Tibial nerve (tissue), 4 donors: ENCODE results near the gene MTHFR. TPM values are rescaled to one million over a fixed set of nuclear protein-coding genes. Genes with fewer than 3 reads are reported as not detected.

Source experiments
- DNase-seq, 2 donors: peaks; one replicate each; pipeline ENCODE4 v3.0.0-alpha.2; 2019; ENCODE audit warnings: low spot score in 2 of 2
- H3K27ac ChIP-seq, 4 donors: fragments of 200-600 bp; sonication (generic) in 3 of 4; one replicate each; pipeline ENCODE4 v1.5.1; 2017 to 2019; ENCODE audit warnings: mild to moderate bottlenecking in 1 of 4
- H3K27me3 ChIP-seq, 2 donors: fragments of 200-600 bp; sonication (generic) in 1 of 2; one replicate each; pipeline versions ENCODE4 v1.5.1 to v1.6.0; 2017 to 2019
- H3K36me3 ChIP-seq, 3 donors: fragments of 200-600 bp; sonication (generic); one replicate each; pipeline ENCODE4 v1.5.1; 2018 to 2019
- H3K4me1 ChIP-seq, 4 donors: fragments of 200-600 bp; sonication (generic) in 3 of 4; one replicate each; pipeline ENCODE4 v1.5.1; 2017 to 2019
- H3K4me3 ChIP-seq, 4 donors: fragments of 200-600 bp; sonication (generic) in 3 of 4; one replicate each; pipeline ENCODE4 v1.5.1; 2017 to 2019; ENCODE audit warnings: mild to moderate bottlenecking in 1 of 4, moderate library complexity in 1 of 4
- H3K9me3 ChIP-seq, 4 donors: fragments of 200-600 bp; sonication (generic) in 3 of 4; one replicate each; pipeline ENCODE4 v1.5.1; 2017 to 2019
- CTCF ChIP-seq, 5 experiments: fragments of 200-600 bp in 3 of 5; fragments of 450-650 bp in 2 of 5; sonication (generic) in 3 of 5; IDR thresholded peaks; one replicate each; pipeline ENCODE4 v1.5.1; 2016 to 2019; ENCODE audit warnings: antibody characterized with exemption in 5 of 5, mild to moderate bottlenecking in 3 of 5, moderate library complexity in 2 of 5
- EP300 ChIP-seq, 2 donors: sonication (generic); formaldehyde crosslinking; IDR thresholded peaks; one replicate each; pipeline ENCODE4 v1.6.1; 2017; ENCODE audit warnings: antibody characterized with exemption in 2 of 2, mild to moderate bottlenecking in 1 of 2
- POLR2A ChIP-seq, 2 donors: fragments of 450-650 bp; IDR thresholded peaks; one replicate each; pipeline ENCODE4 v1.6.1; 2017; ENCODE audit warnings: antibody characterized with exemption in 2 of 2, mild to moderate bottlenecking in 2 of 2, moderate library complexity in 2 of 2
- WGBS, 2 donors: methylation state at CpG; one replicate each; pipeline ENCODE4 v1.1.5; 2018; 5-methylcytosine and 5-hydroxymethylcytosine counted together
- total RNA-seq, 4 donors: library from RNA; depleted of rRNA; stranded (reverse); fragments of >200 nt; gene quantifications; one replicate each; pipeline ENCODE4 v1.1.0, GENCODE V29; 2016

MTHFR gene
- total RNA-seq, 4 donors from 2014 or later = 61.2 to 93.9 (median 69.9) TPM

- no peaks in the 10 kb centered on the region for H3K9me3 ChIP-seq
- H3K36me3 ChIP-seq = peaks cover 0 to 100% (median 41%) of the 10 kb centered on the region in 3 donors
- no peaks in the 10 kb centered on the region for H3K4me1 ChIP-seq
- no peak overlapping the region for H3K4me3 ChIP-seq
- no peaks in the 10 kb centered on the region for H3K27me3 ChIP-seq
- WGBS, 2 donors = 79 to 88% methylated on average over 9 of the region's 9 CpGs
- no peak overlapping the region for H3K27ac ChIP-seq
- DNase-seq = no peak
- no peak for TF ChIP-seq CTCF (IDR thresholded peaks at IDR 0.05)
- TF ChIP-seq POLR2A (IDR thresholded peaks at IDR 0.05) = no peak
- no peak for TF ChIP-seq EP300 (IDR thresholded peaks at IDR 0.05)
These were observed 26.4 kb upstream of the MTHFR start for GRCh38 chr1:11831945-11832725.

GRCh38 chr1:11828511-11828910 is 22.7 kb upstream of the MTHFR start:
- H3K9me3 ChIP-seq = no peaks in the 10 kb centered on the region
- H3K36me3 ChIP-seq = peaks cover 0 to 100% (median 24%) of the 10 kb centered on the region in 3 donors
- WGBS, 2 donors = 91 to 92% methylated on average over 19 of the region's 19 CpGs
- no peak overlapping the region for H3K27ac ChIP-seq
- H3K4me1 ChIP-seq = no peaks in the 10 kb centered on the region
- H3K27me3 ChIP-seq = no peaks in the 10 kb centered on the region
- no peak overlapping the region for H3K4me3 ChIP-seq
- no peak for TF ChIP-seq CTCF (IDR thresholded peaks at IDR 0.05)
- no peak for TF ChIP-seq EP300 (IDR thresholded peaks at IDR 0.05)
- no peak for TF ChIP-seq POLR2A (IDR thresholded peaks at IDR 0.05)
- DNase-seq = no peak

- no peak for DNase-seq
- Histone ChIP-seq H3K27ac (no peak overlapping the region), H3K27me3 (no peaks in the 10 kb centered on the region), H3K4me3 (no peak overlapping the region), H3K9me3 (no peaks in the 10 kb centered on the region), H3K4me1 (no peaks in the 10 kb centered on the region), H3K36me3 (peaks cover 0 to 100% (median 24%) of the 10 kb centered on the region in 3 donors)
- TF ChIP-seq POLR2A (IDR thresholded peaks at IDR 0.05) = no peak
- TF ChIP-seq EP300 (IDR thresholded peaks at IDR 0.05) = no peak
- TF ChIP-seq CTCF (IDR thresholded peaks at IDR 0.05) = no peak
- WGBS, 2 donors = 85 to 96% methylated on average over 9 of the region's 9 CpGs
These were observed 21.2 kb upstream of the MTHFR start for GRCh38 chr1:11826946-11827345.

GRCh38 chr1:11825131-11825530 is 19.4 kb upstream of the MTHFR start:
- DNase-seq = no peak
- Histone ChIP-seq H3K27me3 (no peaks in the 10 kb centered on the region), H3K4me1 (no peaks in the 10 kb centered on the region), H3K4me3 (no peak overlapping the region), H3K27ac (no peak overlapping the region), H3K36me3 (peaks cover 0 to 97% (median 21%) of the 10 kb centered on the region in 3 donors), H3K9me3 (no peaks in the 10 kb centered on the region)
- 84 to 90% methylated on average over 7 of the region's 7 CpGs for WGBS, 2 donors
- no peak for TF ChIP-seq EP300 (IDR thresholded peaks at IDR 0.05)
- TF ChIP-seq CTCF (IDR thresholded peaks at IDR 0.05) = no peak
- TF ChIP-seq POLR2A (IDR thresholded peaks at IDR 0.05) = no peak

GRCh38 chr1:11823366-11824137 is 17.8 kb upstream of the MTHFR start:
- WGBS, 2 donors = 88 to 90% methylated on average over 17 of the region's 17 CpGs
- no peak for DNase-seq

More at GRCh38 chr1:11823366-11824137, 17.8 kb upstream of the MTHFR start:
- no peak overlapping the region for H3K4me3 ChIP-seq
- no peaks in the 10 kb centered on the region for H3K4me1 ChIP-seq
- H3K36me3 ChIP-seq = peaks cover 0 to 97% (median 9%) of the 10 kb centered on the region in 3 donors
- no peaks in the 10 kb centered on the region for H3K27me3 ChIP-seq
- TF ChIP-seq POLR2A (IDR thresholded peaks at IDR 0.05) (no peak), CTCF (IDR thresholded peaks at IDR 0.05) (no peak), EP300 (IDR thresholded peaks at IDR 0.05) (no peak)
- H3K9me3 ChIP-seq = no peaks in the 10 kb centered on the region
- H3K27ac ChIP-seq = no peak overlapping the region
